ENCODE results near the gene DPAGT1. TPM values are rescaled to one million over a fixed set of nuclear protein-coding genes. Genes with fewer than 3 reads are reported as not detected.

Gene DPAGT1
- total and polyA plus RNA-seq, 2 of the 8 experiments (the other 6 are each of a cell fraction or from before 2014, with no cell fraction given): 59.8 to 236 TPM

DNA sequence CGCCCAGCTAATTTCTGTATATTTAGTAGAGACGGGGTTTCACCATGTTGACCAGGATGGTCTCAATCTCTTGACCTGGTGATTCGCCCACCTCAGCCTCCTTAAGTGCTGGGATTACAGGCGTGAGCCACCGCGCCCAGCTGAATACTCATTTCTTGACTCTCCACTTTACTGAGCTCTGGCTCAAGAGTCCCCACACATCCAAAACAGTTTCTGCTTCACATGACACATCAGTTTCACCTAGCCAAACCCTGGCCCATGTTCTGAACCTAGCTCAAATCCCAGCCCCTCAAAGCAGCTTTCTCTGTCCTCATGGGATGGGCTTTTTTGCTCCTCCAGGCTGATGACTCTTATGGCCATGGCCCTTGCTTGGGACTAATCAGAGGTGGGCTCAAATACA, 54.4 kb downstream of the DPAGT1 start (continued):
- TF ChIP-seq HDAC2 (IDR thresholded peaks at IDR 0.05; ENCODE audit: borderline replicate concordance in 1 of 2, low read depth in 2 of 2, low read length in 2 of 2) (no peak), GTF2F1 (IDR thresholded peaks at IDR 0.05; ENCODE audit: borderline replicate concordance, low read depth, low read length) (no peak), HDAC6 (IDR thresholded peaks at IDR 0.05; ENCODE audit: low read depth, low read length) (no peak)

Other genes starting within 250 kb of the DPAGT1 start
- gene CXCR5, start 218.0 kb downstream of the DPAGT1 start, total RNA-seq (2021; fragmentation: NEBNext Ultra II Directional; extraction: Animal tissue kit (Norgen Biotek cat#: 25700)): not detected in 2 replicates
- gene CXCR5, start 218.0 kb downstream of the DPAGT1 start, polyA plus RNA-seq (2011; rRNA removed): not detected in 2 replicates
- 57.8 and 58.2 TPM in 2 replicates for gene BCL9L, start 175.9 kb downstream of the DPAGT1 start, total RNA-seq (2021; fragmentation: NEBNext Ultra II Directional; extraction: Animal tissue kit (Norgen Biotek cat#: 25700))
- 6.2 and 15.7 TPM in 2 replicates for gene BCL9L, start 175.9 kb downstream of the DPAGT1 start, polyA plus RNA-seq (2011; rRNA removed)
- gene UPK2, start 145.6 kb downstream of the DPAGT1 start, total RNA-seq (2021; fragmentation: NEBNext Ultra II Directional; extraction: Animal tissue kit (Norgen Biotek cat#: 25700)): not detected in 2 replicates
- gene UPK2, start 145.6 kb downstream of the DPAGT1 start, polyA plus RNA-seq (2011; rRNA removed): 0.76 and 1.8 TPM in 2 replicates
- gene FOXR1, start 130.1 kb downstream of the DPAGT1 start, total RNA-seq (2021; fragmentation: NEBNext Ultra II Directional; extraction: Animal tissue kit (Norgen Biotek cat#: 25700)): not detected in 2 replicates
- gene FOXR1, start 130.1 kb downstream of the DPAGT1 start, polyA plus RNA-seq (2011; rRNA removed): not detected in 2 replicates
- gene CENATAC, start 103.7 kb downstream of the DPAGT1 start, total RNA-seq (2021; fragmentation: NEBNext Ultra II Directional; extraction: Animal tissue kit (Norgen Biotek cat#: 25700)): 33.1 and 36.4 TPM in 2 replicates
- gene CENATAC, start 103.7 kb downstream of the DPAGT1 start, polyA plus RNA-seq (2011; rRNA removed): 20.1 and 22.7 TPM in 2 replicates
- 1,525 and 1,551 TPM in 2 replicates for gene RPS25, start 83.5 kb downstream of the DPAGT1 start, total RNA-seq (2021; fragmentation: NEBNext Ultra II Directional; extraction: Animal tissue kit (Norgen Biotek cat#: 25700))
- gene RPS25, start 83.5 kb downstream of the DPAGT1 start, polyA plus RNA-seq (2011; rRNA removed): 949 and 1,643 TPM in 2 replicates
- gene TRAPPC4, start 83.1 kb downstream of the DPAGT1 start, total RNA-seq (2021; fragmentation: NEBNext Ultra II Directional; extraction: Animal tissue kit (Norgen Biotek cat#: 25700)): 88.6 and 94.3 TPM in 2 replicates
- 223 and 240 TPM in 2 replicates for gene TRAPPC4, start 83.1 kb downstream of the DPAGT1 start, polyA plus RNA-seq (2011; rRNA removed)
- 29.0 and 35.1 TPM in 2 replicates for gene SLC37A4, start 71.0 kb downstream of the DPAGT1 start, total RNA-seq (2021; fragmentation: NEBNext Ultra II Directional; extraction: Animal tissue kit (Norgen Biotek cat#: 25700))
- gene SLC37A4, start 71.0 kb downstream of the DPAGT1 start, polyA plus RNA-seq (2011; rRNA removed): 91.9 and 101 TPM in 2 replicates
- 293 and 295 TPM in 2 replicates for gene HYOU1, start 44.6 kb downstream of the DPAGT1 start, total RNA-seq (2021; fragmentation: NEBNext Ultra II Directional; extraction: Animal tissue kit (Norgen Biotek cat#: 25700))
- gene HYOU1, start 44.6 kb downstream of the DPAGT1 start, polyA plus RNA-seq (2011; rRNA removed): 229 and 239 TPM in 2 replicates
- gene VPS11, start 34.0 kb downstream of the DPAGT1 start, total RNA-seq (2021; fragmentation: NEBNext Ultra II Directional; extraction: Animal tissue kit (Norgen Biotek cat#: 25700)): 15.5 and 16.6 TPM in 2 replicates
- 13.1 and 14.8 TPM in 2 replicates for gene VPS11, start 34.0 kb downstream of the DPAGT1 start, polyA plus RNA-seq (2011; rRNA removed)
- gene HMBS, start 17.0 kb downstream of the DPAGT1 start, total RNA-seq (2021; fragmentation: NEBNext Ultra II Directional; extraction: Animal tissue kit (Norgen Biotek cat#: 25700)): 65.5 and 69.3 TPM in 2 replicates
- gene HMBS, start 17.0 kb downstream of the DPAGT1 start, polyA plus RNA-seq (2011; rRNA removed): 104 and 109 TPM in 2 replicates
- 3.3 and 4.0 TPM in 2 replicates for gene C2CD2L, start 5.5 kb upstream of the DPAGT1 start, total RNA-seq (2021; fragmentation: NEBNext Ultra II Directional; extraction: Animal tissue kit (Norgen Biotek cat#: 25700))
- gene C2CD2L, start 5.5 kb upstream of the DPAGT1 start, polyA plus RNA-seq (2011; rRNA removed): 2.5 and 3.4 TPM in 2 replicates
- 35.0 and 36.6 TPM in 2 replicates for gene HINFP, start 19.7 kb upstream of the DPAGT1 start, total RNA-seq (2021; fragmentation: NEBNext Ultra II Directional; extraction: Animal tissue kit (Norgen Biotek cat#: 25700))
- 37.3 and 41.2 TPM in 2 replicates for gene HINFP, start 19.7 kb upstream of the DPAGT1 start, polyA plus RNA-seq (2011; rRNA removed)
- 2.3 and 2.9 TPM in 2 replicates for gene ABCG4, start 47.2 kb upstream of the DPAGT1 start, total RNA-seq (2021; fragmentation: NEBNext Ultra II Directional; extraction: Animal tissue kit (Norgen Biotek cat#: 25700))
- gene ABCG4, start 47.2 kb upstream of the DPAGT1 start, polyA plus RNA-seq (2011; rRNA removed): 1.8 and 2.9 TPM in 2 replicates
- gene NLRX1, start 66.9 kb upstream of the DPAGT1 start, total RNA-seq (2021; fragmentation: NEBNext Ultra II Directional; extraction: Animal tissue kit (Norgen Biotek cat#: 25700)): 12.9 and 13.2 TPM in 2 replicates
- 18.6 and 30.5 TPM in 2 replicates for gene NLRX1, start 66.9 kb upstream of the DPAGT1 start, polyA plus RNA-seq (2011; rRNA removed)
- gene NHERF4, start 83.6 kb upstream of the DPAGT1 start, total RNA-seq (2021; fragmentation: NEBNext Ultra II Directional; extraction: Animal tissue kit (Norgen Biotek cat#: 25700)): not detected in 2 replicates
- gene NHERF4, start 83.6 kb upstream of the DPAGT1 start, polyA plus RNA-seq (2011; rRNA removed): 0.05 and 0.20 TPM in 2 replicates
- 57.6 and 57.8 TPM in 2 replicates for gene CBL, start 104.5 kb upstream of the DPAGT1 start, total RNA-seq (2021; fragmentation: NEBNext Ultra II Directional; extraction: Animal tissue kit (Norgen Biotek cat#: 25700))
- gene CBL, start 104.5 kb upstream of the DPAGT1 start, polyA plus RNA-seq (2011; rRNA removed): 22.3 and 23.1 TPM in 2 replicates
- gene MCAM, start 215.3 kb upstream of the DPAGT1 start, total RNA-seq (2021; fragmentation: NEBNext Ultra II Directional; extraction: Animal tissue kit (Norgen Biotek cat#: 25700)): 19.6 and 22.4 TPM in 2 replicates
- 32.2 and 63.2 TPM in 2 replicates for gene MCAM, start 215.3 kb upstream of the DPAGT1 start, polyA plus RNA-seq (2011; rRNA removed)
- gene RNF26, start 232.7 kb upstream of the DPAGT1 start, total RNA-seq (2021; fragmentation: NEBNext Ultra II Directional; extraction: Animal tissue kit (Norgen Biotek cat#: 25700)): 82.7 and 86.6 TPM in 2 replicates
- 84.0 and 126 TPM in 2 replicates for gene RNF26, start 232.7 kb upstream of the DPAGT1 start, polyA plus RNA-seq (2011; rRNA removed)
- 1.5 and 2.2 TPM in 2 replicates for gene C1QTNF5, start 239.0 kb upstream of the DPAGT1 start, total RNA-seq (2021; fragmentation: NEBNext Ultra II Directional; extraction: Animal tissue kit (Norgen Biotek cat#: 25700))
- gene C1QTNF5, start 239.0 kb upstream of the DPAGT1 start, polyA plus RNA-seq (2011; rRNA removed): 2.7 and 3.4 TPM in 2 replicates
- gene MFRP, start 244.9 kb upstream of the DPAGT1 start, total RNA-seq (2021; fragmentation: NEBNext Ultra II Directional; extraction: Animal tissue kit (Norgen Biotek cat#: 25700)): not detected in 2 replicates
- 0.02 TPM in 2 replicates for gene MFRP, start 244.9 kb upstream of the DPAGT1 start, polyA plus RNA-seq (2011; rRNA removed)